Measurements from ENCODE around the gene CHRM5.
"Not testable (repeated sequence)": the region's sequence is repeated elsewhere in the genome, so short reads cannot be mapped to it uniquely, and the experiment has no call there.

Gene CHRM5

GRCh38 chr15:34038871-34039789, 70.8 kb downstream of the CHRM5 start, which contains the start of gene AVEN:
Gene AVEN (minus strand): TSS chr15:34039204. CDS start chr15:34039046, 158 bp downstream.
- in situ Hi-C loops (cut with HindIII; ENCODE audit: low sequenced_read_pairs), result no loop called here

- in situ Hi-C loops (cut with HindIII; ENCODE audit: low sequenced_read_pairs), result no loop called here
Measured at GRCh38 chr15:34039790-34040113, 71.5 kb downstream of the CHRM5 start.

GRCh38 chr15:34043391-34043790, 75.1 kb downstream of the CHRM5 start:
- in situ Hi-C loops (cut with HindIII; ENCODE audit: low sequenced_read_pairs), result no loop called here

- in situ Hi-C loops (cut with HindIII; ENCODE audit: low sequenced_read_pairs), result no loop called here
Measured at GRCh38 chr15:34043813-34044212, 75.5 kb downstream of the CHRM5 start.

- in situ Hi-C loops (cut with HindIII; ENCODE audit: low sequenced_read_pairs), result no loop called here
Measured at GRCh38 chr15:34046471-34047145, 78.3 kb downstream of the CHRM5 start.

- in situ Hi-C loops (cut with HindIII; ENCODE audit: low sequenced_read_pairs), result no loop called here
Measured at GRCh38 chr15:34047893-34048775, 79.8 kb downstream of the CHRM5 start.

GRCh38 chr15:34049112-34049511, 80.8 kb downstream of the CHRM5 start:
- in situ Hi-C loops (cut with HindIII; ENCODE audit: low sequenced_read_pairs), result no loop called here

GRCh38 chr15:34050385-34050784, 82.1 kb downstream of the CHRM5 start:
- in situ Hi-C loops (cut with HindIII; ENCODE audit: low sequenced_read_pairs), result not testable (repeated sequence)

GRCh38 chr15:34054081-34054707, 85.9 kb downstream of the CHRM5 start:
- in situ Hi-C loops (cut with HindIII; ENCODE audit: low sequenced_read_pairs), result no loop called here

GRCh38 chr15:34055868-34056595, 87.7 kb downstream of the CHRM5 start:
- in situ Hi-C loops (cut with HindIII; ENCODE audit: low sequenced_read_pairs), result no loop called here

- in situ Hi-C loops (cut with HindIII; ENCODE audit: low sequenced_read_pairs), result no loop called here
Measured at GRCh38 chr15:34056911-34057310, 88.6 kb downstream of the CHRM5 start.

GRCh38 chr15:34059476-34059875, 91.2 kb downstream of the CHRM5 start:
- in situ Hi-C loops (cut with HindIII; ENCODE audit: low sequenced_read_pairs), result no loop called here

GRCh38 chr15:34059946-34060345, 91.6 kb downstream of the CHRM5 start:
- in situ Hi-C loops (cut with HindIII; ENCODE audit: low sequenced_read_pairs), result no loop called here

- in situ Hi-C loops (cut with HindIII; ENCODE audit: low sequenced_read_pairs), result no loop called here
Measured at GRCh38 chr15:34064438-34064837, 96.1 kb downstream of the CHRM5 start.

GRCh38 chr15:34065261-34065660, 97.0 kb downstream of the CHRM5 start:
- in situ Hi-C loops (cut with HindIII; ENCODE audit: low sequenced_read_pairs), result no loop called here

- in situ Hi-C loops (cut with HindIII; ENCODE audit: low sequenced_read_pairs), result no loop called here
Measured at GRCh38 chr15:34065941-34066340, 97.6 kb downstream of the CHRM5 start.

GRCh38 chr15:34070003-34070402, 101.7 kb downstream of the CHRM5 start:
- in situ Hi-C loops (cut with HindIII; ENCODE audit: low sequenced_read_pairs), result no loop called here

GRCh38 chr15:34076785-34077184, 108.5 kb downstream of the CHRM5 start:
- in situ Hi-C loops (cut with HindIII; ENCODE audit: low sequenced_read_pairs), result no loop called here

- in situ Hi-C loops (cut with HindIII; ENCODE audit: low sequenced_read_pairs), result no loop called here
Measured at GRCh38 chr15:34078900-34079299, 110.6 kb downstream of the CHRM5 start.

GRCh38 chr15:34079904-34080303, 111.6 kb downstream of the CHRM5 start:
- in situ Hi-C loops (cut with HindIII; ENCODE audit: low sequenced_read_pairs), result no loop called here
